Mesenchymal stem cell (in vitro differentiated cells and primary cell): ENCODE results near the gene ZNF710.

ENCODE experiments used
- DNase-seq: peaks from one replicate; pipeline ENCODE4 v3.0.0-alpha.2; 2013
- H2AFZ ChIP-seq: one replicate; pipeline ENCODE4 v1.6.1; 2013; ENCODE audit warnings: low read depth, mild to moderate bottlenecking, control low read depth, inconsistent platforms, low read length, moderate library complexity
- H2AK5ac ChIP-seq: 2 replicates; pipeline ENCODE4 v1.6.1; 2013; ENCODE audit warnings: low read length, moderate library complexity, mild to moderate bottlenecking, inconsistent platforms; ENCODE audit not compliant: severe bottlenecking
- H2BK120ac ChIP-seq: one replicate; pipeline ENCODE4 v1.6.1; 2013; ENCODE audit warnings: low read depth, mild to moderate bottlenecking, inconsistent platforms, low read length, moderate library complexity
- H2BK12ac ChIP-seq, 2 experiments: one replicate each; pipeline ENCODE4 v1.6.1; 2013; ENCODE audit warnings: inconsistent platforms in 2 of 2, low read length in 2 of 2, mild to moderate bottlenecking in 2 of 2, moderate library complexity in 2 of 2, control low read depth in 1 of 2
- H2BK15ac ChIP-seq: one replicate; pipeline ENCODE4 v1.6.1; 2013; ENCODE audit warnings: mild to moderate bottlenecking, low read depth, inconsistent platforms; ENCODE audit not compliant: poor library complexity, severe bottlenecking
- H2BK5ac ChIP-seq: 2 replicates; pipeline ENCODE4 v1.6.1; 2013; ENCODE audit warnings: low read depth, mild to moderate bottlenecking, low read length, control low read depth, inconsistent platforms; ENCODE audit not compliant: poor library complexity, severe bottlenecking
- H3K14ac ChIP-seq, 2 experiments: one replicate each; pipeline ENCODE4 v1.6.1; 2013; ENCODE audit warnings: inconsistent platforms in 2 of 2, low read length in 2 of 2, control low read depth in 1 of 2, mild to moderate bottlenecking in 1 of 2, moderate library complexity in 1 of 2
- H3K18ac ChIP-seq, 2 experiments: one replicate each; pipeline ENCODE4 v1.6.1; 2013; ENCODE audit warnings: inconsistent platforms in 2 of 2, low read length in 2 of 2, control low read depth in 1 of 2, low read depth in 1 of 2, mild to moderate bottlenecking in 1 of 2
- H3K23ac ChIP-seq, 2 experiments: one replicate each; pipeline ENCODE4 v1.6.1; 2013; ENCODE audit warnings: inconsistent platforms in 2 of 2, low read length in 2 of 2, mild to moderate bottlenecking in 2 of 2, moderate library complexity in 2 of 2, control low read depth in 1 of 2
- H3K27ac ChIP-seq: 2 replicates; pipeline ENCODE4 v1.5.1; 2013; ENCODE audit warnings: mild to moderate bottlenecking, moderate library complexity, low read length, control low read depth, inconsistent platforms; ENCODE audit not compliant: poor library complexity, severe bottlenecking
- H3K27me3 ChIP-seq, 2 experiments: 2 replicates each; pipeline versions ENCODE4 v1.6.1 to v1.7.0; 2013; ENCODE audit warnings: low read length in 2 of 2, mild to moderate bottlenecking in 2 of 2, moderate library complexity in 2 of 2, control low read depth in 1 of 2, inconsistent platforms in 1 of 2; ENCODE audit not compliant: control insufficient read depth in 1 of 2, insufficient read depth in 1 of 2
- H3K36me3 ChIP-seq, 2 experiments: 2 replicates each; pipeline versions ENCODE4 v1.6.1 to v1.7.0; 2013; ENCODE audit warnings: low read length in 2 of 2, control low read depth in 1 of 2, inconsistent platforms in 1 of 2, low read depth in 1 of 2, mild to moderate bottlenecking in 1 of 2; ENCODE audit not compliant: insufficient read depth in 2 of 2, control insufficient read depth in 1 of 2
- H3K4ac ChIP-seq, 2 experiments: one replicate each; pipeline ENCODE4 v1.6.1; 2013; ENCODE audit warnings: inconsistent platforms in 2 of 2, low read length in 2 of 2, mild to moderate bottlenecking in 2 of 2, moderate library complexity in 2 of 2, control low read depth in 1 of 2, low read depth in 1 of 2
- H3K4me1 ChIP-seq: 2 replicates; pipeline ENCODE4 v1.6.1; 2013; ENCODE audit warnings: low read depth, low read length, control low read depth; ENCODE audit not compliant: control insufficient read depth, insufficient read depth
- H3K4me2 ChIP-seq: 2 replicates; pipeline ENCODE4 v1.6.1; 2013; ENCODE audit warnings: low read length, mild to moderate bottlenecking, inconsistent platforms; ENCODE audit not compliant: poor library complexity, severe bottlenecking
- H3K4me3 ChIP-seq, 2 experiments: 2 replicates each; pipeline versions ENCODE4 v1.5.1 to v1.7.0; 2013; ENCODE audit warnings: low read length in 2 of 2, mild to moderate bottlenecking in 2 of 2, control low read depth in 1 of 2, low read depth in 1 of 2; ENCODE audit not compliant: insufficient read depth in 1 of 2
- H3K79me1 ChIP-seq: replicated peaks from 2 replicates; pipeline ENCODE4 v1.6.1; 2013; ENCODE audit warnings: mild to moderate bottlenecking, control low read depth, low read length, inconsistent platforms; ENCODE audit not compliant: poor library complexity, severe bottlenecking
- H3K9ac ChIP-seq: 2 replicates; pipeline ENCODE4 v1.7.0; 2013; ENCODE audit warnings: mild to moderate bottlenecking, low read length, moderate library complexity
- H3K9me3 ChIP-seq: 2 replicates; pipeline ENCODE4 v1.7.0; 2013; ENCODE audit warnings: mild to moderate bottlenecking, low read length; ENCODE audit not compliant: control insufficient read depth
- H4K8ac ChIP-seq: one replicate; pipeline ENCODE4 v1.6.1; 2013; ENCODE audit warnings: inconsistent platforms, mild to moderate bottlenecking, low read length, moderate library complexity
- H4K91ac ChIP-seq: one replicate; pipeline ENCODE4 v1.6.1; 2013; ENCODE audit warnings: mild to moderate bottlenecking, low read length, inconsistent platforms
- WGBS: methylation state at CpG from one replicate; pipeline ENCODE4 v1.1.7; 2013; ENCODE audit warnings: mixed read lengths; 5-methylcytosine and 5-hydroxymethylcytosine counted together

ZNF710 gene

DNA sequence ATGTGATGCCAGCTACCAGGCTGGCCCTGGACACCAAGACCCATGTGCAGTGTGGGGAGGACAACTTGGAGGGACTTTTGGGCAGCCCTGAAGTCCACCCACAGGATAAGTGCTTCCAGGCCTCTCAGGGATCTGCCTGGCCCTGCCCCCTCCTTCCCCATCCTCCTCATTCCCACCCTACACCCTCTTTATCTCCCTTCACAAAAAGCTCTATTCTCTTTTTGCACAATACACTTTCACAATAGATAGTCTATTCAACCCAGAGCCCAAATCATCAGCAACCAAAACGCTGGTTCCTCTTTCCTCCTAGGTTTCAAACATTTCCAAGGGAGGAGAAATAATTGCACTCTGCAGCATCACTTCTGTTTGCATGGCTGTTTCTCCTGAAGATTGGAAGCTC lies 7.8 kb upstream of the ZNF710 start:
- Histone ChIP-seq H2AFZ (no peak overlapping the region), H4K8ac (no peak overlapping the region)
- WGBS = 95% methylated on average over 1 of the region's 1 CpG

DNA sequence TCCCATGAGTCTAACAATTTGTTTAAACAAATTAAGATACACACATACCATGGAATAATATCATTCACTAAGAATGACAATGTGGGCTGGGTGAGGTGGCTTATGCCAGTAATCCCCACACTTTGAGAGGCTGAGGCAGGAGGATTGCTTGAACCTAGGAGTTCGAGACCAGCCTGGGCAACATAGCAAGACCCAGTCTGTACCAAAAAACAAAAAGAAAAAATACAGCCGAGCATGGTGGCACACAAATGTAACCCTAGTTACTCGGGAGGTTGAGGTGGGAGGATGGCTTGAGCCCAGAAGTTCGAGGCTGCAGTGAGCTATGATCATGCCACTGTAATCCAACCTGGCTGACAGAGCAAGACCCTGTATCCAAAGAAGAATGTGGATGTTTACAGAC lies 4.0 kb upstream of the ZNF710 start:
- H3K4ac ChIP-seq = no peak overlapping the region
- H2AFZ ChIP-seq = no peak overlapping the region
- no peak overlapping the region for H2BK120ac ChIP-seq
- H3K36me3 ChIP-seq = no peaks in the 10 kb centered on the region
- peaks cover 14% of the 10 kb centered on the region for H3K4me1 ChIP-seq
- no peak overlapping the region for H3K18ac ChIP-seq
- H3K27me3 ChIP-seq = no peaks in the 10 kb centered on the region
- no peak overlapping the region for H3K9ac ChIP-seq
- peaks cover 1% of the 10 kb centered on the region for H3K79me1 ChIP-seq
- H3K27ac ChIP-seq = no peak overlapping the region
- H4K91ac ChIP-seq = no peak overlapping the region
- H2BK15ac ChIP-seq = no peak overlapping the region
- H4K8ac ChIP-seq = no peak overlapping the region
- H2BK5ac ChIP-seq = no peak overlapping the region
- H3K14ac ChIP-seq = no peak overlapping the region
- DNase-seq = no peak
- H3K9me3 ChIP-seq = no peaks in the 10 kb centered on the region
- no peak overlapping the region for H2AK5ac ChIP-seq
- H2BK12ac ChIP-seq = no peak overlapping the region
- no peak overlapping the region for H3K4me2 ChIP-seq
- H3K23ac ChIP-seq = no peak overlapping the region
- H3K4me3 ChIP-seq = no peak overlapping the region
- 98% methylated on average over 4 of the region's 4 CpGs for WGBS

More for the DNA sequence above, 7.8 kb upstream of the ZNF710 start:
- Histone ChIP-seq H2BK12ac (no peak overlapping the region), H3K4me3 (no peak overlapping the region), H2BK120ac (no peak overlapping the region), H2BK15ac (no peak overlapping the region), H2BK5ac (no peak overlapping the region), H2AK5ac (no peak overlapping the region), H3K27ac (no peak overlapping the region), H4K91ac (no peak overlapping the region), H3K4me1 (peaks cover 3% of the 10 kb centered on the region), H3K18ac (no peak overlapping the region), H3K4me2 (no peak overlapping the region), H3K79me1 (no peaks in the 10 kb centered on the region), H3K27me3 (no peaks in the 10 kb centered on the region), H3K23ac (no peak overlapping the region), H3K9me3 (no peaks in the 10 kb centered on the region), H3K36me3 (no peaks in the 10 kb centered on the region), H3K14ac (no peak overlapping the region), H3K4ac (no peak overlapping the region), H3K9ac (no peak overlapping the region)
- no peak for DNase-seq

DNA sequence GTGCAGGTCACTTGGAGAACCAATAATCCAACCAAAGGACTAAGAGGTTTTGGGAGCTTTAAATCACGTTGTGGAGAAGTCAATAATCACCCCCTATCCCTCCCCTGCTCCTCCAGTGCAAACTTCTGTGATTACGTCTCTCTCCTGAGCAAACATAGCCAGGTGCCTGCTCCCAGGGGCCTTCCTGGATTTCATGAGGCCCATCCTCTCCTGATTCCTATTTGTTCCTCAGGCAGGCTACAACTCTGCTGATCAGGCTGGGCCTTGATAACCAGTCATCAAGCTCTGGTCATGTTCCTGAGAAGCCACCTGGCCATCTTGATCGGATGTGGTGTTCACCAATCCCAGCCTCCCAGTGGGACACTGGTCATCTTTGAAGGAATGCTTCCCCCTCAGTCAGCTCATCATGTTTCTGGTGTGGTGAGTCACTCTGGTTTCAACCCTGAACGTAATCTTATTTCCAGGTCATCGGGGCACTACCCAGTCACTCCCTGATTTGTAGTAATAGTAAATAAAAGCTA lies 2.9 kb upstream of the ZNF710 start:
- Histone ChIP-seq H4K91ac (no peak overlapping the region), H2AFZ (no peak overlapping the region), H3K4me3 (no peak overlapping the region), H3K18ac (no peak overlapping the region), H2AK5ac (no peak overlapping the region), H3K23ac (no peak overlapping the region), H3K14ac (no peak overlapping the region), H2BK5ac (no peak overlapping the region), H2BK12ac (no peak overlapping the region), H3K4me1 (peaks cover 17% of the 10 kb centered on the region), H3K4me2 (no peak overlapping the region), H2BK120ac (no peak overlapping the region), H2BK15ac (no peak overlapping the region), H3K36me3 (peaks cover 0 to 2% of the 10 kb centered on the region in 2 experiments), H3K79me1 (peaks cover 4% of the 10 kb centered on the region), H3K27ac (no peak overlapping the region), H3K9ac (no peak overlapping the region), H3K27me3 (no peaks in the 10 kb centered on the region), H4K8ac (peak overlapping the region; percentile 29), H3K9me3 (no peaks in the 10 kb centered on the region), H3K4ac (no peak overlapping the region)
- WGBS = 64% methylated on average over 3 of the region's 5 CpGs
- DNase-seq = peak; percentile 81

DNA sequence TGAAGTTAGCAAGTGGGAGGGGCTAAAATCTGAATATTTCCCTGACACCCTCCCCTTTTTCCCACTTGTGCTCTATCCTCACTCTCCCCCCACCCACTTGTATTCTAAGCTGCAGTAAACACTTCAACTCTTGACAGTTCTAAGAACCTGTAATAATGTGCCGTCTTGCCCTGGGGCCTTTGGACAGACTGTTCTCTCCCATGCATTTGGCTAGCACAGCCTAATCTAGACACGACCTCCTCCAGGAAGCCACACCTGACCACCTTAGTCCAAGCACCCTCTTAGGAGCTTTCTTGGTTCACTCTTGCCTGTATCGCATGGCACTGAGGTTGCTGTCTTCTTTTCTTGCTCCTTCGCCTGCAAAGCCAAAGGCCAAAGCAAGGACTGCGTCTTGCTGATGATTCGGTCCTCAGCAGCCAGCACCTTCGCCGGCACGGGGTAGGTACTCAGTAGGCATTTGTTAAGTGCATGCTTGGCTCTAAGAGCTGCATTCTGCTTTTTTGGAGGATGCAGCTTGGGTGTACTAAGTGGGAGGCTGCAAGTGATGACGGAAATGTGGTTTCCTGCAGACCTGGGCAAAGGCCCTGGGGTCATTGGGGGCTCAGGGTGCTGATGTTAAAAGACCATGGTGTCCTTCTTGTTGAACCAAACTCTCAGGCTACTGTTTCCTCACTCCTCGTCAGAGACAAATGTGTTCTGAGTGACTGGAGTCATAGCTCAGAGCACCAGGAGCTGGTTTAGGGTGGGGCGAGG lies 2.0 kb upstream of the ZNF710 start:
- peak overlapping the region in 1 of 2 experiments; percentile 51 for H3K18ac ChIP-seq
- no peaks in the 10 kb centered on the region for H3K9me3 ChIP-seq
- H3K36me3 ChIP-seq = peaks cover 0 to 2% of the 10 kb centered on the region in 2 experiments
- no peak overlapping the region for H3K23ac ChIP-seq
- H2BK15ac ChIP-seq = no peak overlapping the region
- H2AK5ac ChIP-seq = no peak overlapping the region
- H3K14ac ChIP-seq = no peak overlapping the region
- no peaks in the 10 kb centered on the region for H3K27me3 ChIP-seq
- H2BK120ac ChIP-seq = no peak overlapping the region
- no peak overlapping the region for H2BK5ac ChIP-seq
- H3K4me2 ChIP-seq = no peak overlapping the region
- peaks cover 9% of the 10 kb centered on the region for H3K79me1 ChIP-seq
- H2AFZ ChIP-seq = no peak overlapping the region
- peaks cover 21% of the 10 kb centered on the region for H3K4me1 ChIP-seq
- H3K4ac ChIP-seq = no peak overlapping the region
- H3K4me3 ChIP-seq = peak overlapping the region in 1 of 2 experiments; percentile 87
- H4K91ac ChIP-seq = no peak overlapping the region
- peak overlapping the region; percentile 95 for H3K9ac ChIP-seq
- H2BK12ac ChIP-seq = no peak overlapping the region
- no peak overlapping the region for H4K8ac ChIP-seq
- peak; percentile 7 for DNase-seq
- no peak overlapping the region for H3K27ac ChIP-seq
- 67% methylated on average over 12 of the region's 12 CpGs for WGBS
